ENCODE data around the gene PEX7. TPM values are rescaled to one million over a fixed set of nuclear protein-coding genes. Genes with fewer than 3 reads are reported as not detected.

PEX7 gene
- total RNA-seq, 4 donors from 2014 or later, result 4.7 to 9.7 (median 6.9) TPM

GRCh38 chr6:136886091-136886490 is 63.7 kb downstream of the PEX7 start:
- TF ChIP-seq, protein P1, sequence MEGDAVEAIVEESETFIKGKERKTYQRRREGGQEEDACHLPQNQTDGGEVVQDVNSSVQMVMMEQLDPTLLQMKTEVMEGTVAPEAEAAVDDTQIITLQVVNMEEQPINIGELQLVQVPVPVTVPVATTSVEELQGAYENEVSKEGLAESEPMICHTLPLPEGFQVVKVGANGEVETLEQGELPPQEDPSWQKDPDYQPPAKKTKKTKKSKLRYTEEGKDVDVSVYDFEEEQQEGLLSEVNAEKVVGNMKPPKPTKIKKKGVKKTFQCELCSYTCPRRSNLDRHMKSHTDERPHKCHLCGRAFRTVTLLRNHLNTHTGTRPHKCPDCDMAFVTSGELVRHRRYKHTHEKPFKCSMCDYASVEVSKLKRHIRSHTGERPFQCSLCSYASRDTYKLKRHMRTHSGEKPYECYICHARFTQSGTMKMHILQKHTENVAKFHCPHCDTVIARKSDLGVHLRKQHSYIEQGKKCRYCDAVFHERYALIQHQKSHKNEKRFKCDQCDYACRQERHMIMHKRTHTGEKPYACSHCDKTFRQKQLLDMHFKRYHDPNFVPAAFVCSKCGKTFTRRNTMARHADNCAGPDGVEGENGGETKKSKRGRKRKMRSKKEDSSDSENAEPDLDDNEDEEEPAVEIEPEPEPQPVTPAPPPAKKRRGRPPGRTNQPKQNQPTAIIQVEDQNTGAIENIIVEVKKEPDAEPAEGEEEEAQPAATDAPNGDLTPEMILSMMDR (IDR thresholded peaks at IDR 0.05), result no peak
- no peak for ATAC-seq (ENCODE audit: low FRiP score)
- no peak for DNase-seq (ENCODE audit: low spot score)

DNA sequence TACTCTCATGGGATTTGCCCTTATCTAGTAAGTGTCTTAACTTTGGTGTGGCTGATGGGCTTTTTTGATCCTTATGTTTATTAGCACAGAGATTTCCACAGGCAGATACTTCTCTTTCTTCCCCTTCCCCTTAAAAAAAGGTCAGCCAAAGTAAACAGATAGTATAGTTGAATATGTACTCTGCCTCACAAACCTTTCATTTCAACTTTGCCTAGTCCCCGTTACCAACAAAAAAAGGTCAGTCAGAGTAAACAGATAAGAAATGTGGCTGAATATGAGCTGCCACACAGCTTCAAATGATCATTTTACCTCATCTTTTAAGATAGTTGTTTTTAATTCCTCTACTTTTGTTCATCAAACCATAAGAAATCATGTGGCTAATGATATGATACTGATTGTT is 65.6 kb downstream of the PEX7 start:
- DNase-seq (ENCODE audit: low spot score) (no peak), ATAC-seq (ENCODE audit: low FRiP score) (no peak)
- TF ChIP-seq, protein P1 (IDR thresholded peaks at IDR 0.05), result no peak

DNA sequence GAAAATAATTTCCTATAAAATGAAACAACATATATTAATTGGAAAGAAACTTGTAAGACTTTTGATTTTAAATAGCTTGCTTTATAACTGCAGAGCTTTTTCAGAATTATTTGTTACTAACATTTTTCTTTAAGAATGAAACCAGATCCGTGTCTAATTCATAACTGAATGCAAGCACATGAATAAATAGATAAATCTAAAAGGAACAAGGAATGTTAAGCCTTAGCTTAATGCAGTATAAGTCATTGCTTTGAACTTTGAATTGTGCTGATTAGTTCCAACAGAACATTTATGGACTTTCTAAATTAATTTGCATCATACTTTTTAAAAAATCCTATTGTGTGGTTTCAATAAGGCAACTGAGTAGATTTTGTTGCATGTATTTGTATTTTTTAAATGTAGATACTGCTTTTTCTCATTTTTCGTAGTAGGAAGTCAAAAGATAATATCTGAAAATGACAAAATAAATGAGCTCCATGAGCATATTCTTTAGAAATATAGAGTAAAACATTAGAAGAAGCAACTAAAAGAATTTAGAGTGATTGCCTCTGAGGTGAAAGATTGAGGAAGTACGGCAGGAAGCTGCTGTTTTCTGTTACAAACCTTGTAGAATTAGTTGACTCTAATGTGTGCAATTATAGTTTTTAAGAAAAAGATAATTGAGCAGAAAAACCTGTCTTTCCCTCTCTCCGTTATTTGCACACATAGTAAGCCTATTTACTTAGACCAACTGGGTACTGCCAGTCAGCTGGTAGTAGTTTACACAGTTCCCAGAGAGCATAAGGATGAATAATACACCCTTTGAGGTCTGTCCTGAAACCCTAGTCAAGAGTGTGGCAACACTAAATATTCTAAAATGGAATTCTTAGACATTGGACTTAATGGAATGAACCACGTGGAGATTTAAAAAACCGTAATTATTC is 67.1 kb downstream of the PEX7 start:
- ATAC-seq (ENCODE audit: low FRiP score), result no peak
- no peak for DNase-seq (ENCODE audit: low spot score)

DNA sequence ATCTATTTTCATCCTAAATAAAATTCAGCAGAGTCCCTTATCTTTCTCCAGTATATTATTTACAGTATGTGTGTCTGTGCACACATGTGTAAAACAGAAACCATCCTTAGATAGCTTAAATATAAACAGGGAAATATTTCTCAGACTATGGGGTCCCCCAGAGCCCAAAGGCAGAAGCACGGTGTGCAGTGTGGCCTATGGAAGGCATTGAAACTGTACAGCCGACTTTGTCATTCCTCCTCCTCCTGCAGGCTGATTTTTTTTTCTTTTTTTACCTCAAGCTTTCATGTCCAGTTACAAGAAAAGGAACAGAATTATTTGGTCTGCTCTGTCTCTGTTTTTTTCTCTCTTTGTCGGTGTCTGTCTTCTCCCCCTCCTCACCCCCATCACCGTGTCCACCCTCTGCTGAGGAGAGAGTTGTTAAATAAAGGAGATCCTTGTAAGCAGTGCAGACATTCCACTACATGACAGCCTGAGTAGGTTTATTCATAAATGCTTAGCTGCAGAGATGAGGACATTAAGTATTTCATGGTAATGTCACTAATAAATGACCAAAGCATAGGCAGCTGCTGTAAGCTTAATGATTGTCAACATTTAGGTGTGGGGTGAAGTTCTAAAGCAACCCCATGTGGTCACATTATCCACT is 67.9 kb downstream of the PEX7 start:
- ATAC-seq (ENCODE audit: low FRiP score) (no peak), DNase-seq (ENCODE audit: low spot score) (no peak)
- TF ChIP-seq, protein P1 (IDR thresholded peaks at IDR 0.05), result no peak

More for the DNA sequence above, 67.1 kb downstream of the PEX7 start:
- TF ChIP-seq, protein P1 (IDR thresholded peaks at IDR 0.05), result no peak

DNA sequence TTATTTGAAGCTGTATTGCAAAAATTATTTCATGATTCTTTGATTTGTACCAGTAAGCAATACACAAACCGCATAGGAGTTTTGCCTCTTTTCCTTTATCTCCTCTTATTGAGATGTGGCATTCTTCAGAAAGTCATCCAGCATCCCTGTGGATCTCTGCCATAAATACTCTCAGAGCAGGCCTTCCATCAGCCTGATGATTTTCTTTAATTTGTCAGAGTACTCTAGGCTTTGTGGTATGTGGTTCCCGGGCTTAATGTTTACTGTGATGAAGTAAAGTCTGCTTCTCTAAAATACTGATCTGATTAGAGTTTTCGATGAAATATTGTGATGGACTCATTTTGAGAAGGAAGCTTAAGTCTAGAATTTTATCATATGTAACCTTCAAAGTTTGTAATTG is 68.6 kb downstream of the PEX7 start:
- ATAC-seq (ENCODE audit: low FRiP score), result no peak
- TF ChIP-seq, protein P1 (IDR thresholded peaks at IDR 0.05), result no peak
- no peak for DNase-seq (ENCODE audit: low spot score)

DNA sequence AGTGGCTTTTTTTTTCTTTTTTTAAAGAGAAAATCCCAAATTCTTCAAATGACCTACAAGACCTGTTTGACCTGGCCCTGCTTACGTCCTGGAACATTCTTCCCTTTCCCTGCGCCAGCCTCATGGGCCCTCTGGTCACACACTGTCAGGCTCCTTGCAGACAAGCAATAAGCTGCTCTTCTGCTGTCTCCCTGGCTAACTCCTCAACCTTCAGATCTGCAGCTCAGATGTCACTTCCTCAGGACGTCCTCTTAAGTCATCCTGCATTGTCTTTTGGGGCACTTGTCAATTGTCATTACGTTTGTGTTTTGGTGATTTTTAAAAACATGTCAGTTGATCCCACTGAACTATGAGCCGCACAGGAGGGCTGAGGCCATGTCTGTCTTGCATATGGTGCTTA is 70.8 kb downstream of the PEX7 start:
- DNase-seq (ENCODE audit: low spot score), result no peak
- TF ChIP-seq, protein P1 (IDR thresholded peaks at IDR 0.05), result no peak

More for the DNA sequence above, 70.8 kb downstream of the PEX7 start:
- ATAC-seq (ENCODE audit: low FRiP score), result no peak
